Measurements from ENCODE around the gene LPO.

LPO gene

DNA sequence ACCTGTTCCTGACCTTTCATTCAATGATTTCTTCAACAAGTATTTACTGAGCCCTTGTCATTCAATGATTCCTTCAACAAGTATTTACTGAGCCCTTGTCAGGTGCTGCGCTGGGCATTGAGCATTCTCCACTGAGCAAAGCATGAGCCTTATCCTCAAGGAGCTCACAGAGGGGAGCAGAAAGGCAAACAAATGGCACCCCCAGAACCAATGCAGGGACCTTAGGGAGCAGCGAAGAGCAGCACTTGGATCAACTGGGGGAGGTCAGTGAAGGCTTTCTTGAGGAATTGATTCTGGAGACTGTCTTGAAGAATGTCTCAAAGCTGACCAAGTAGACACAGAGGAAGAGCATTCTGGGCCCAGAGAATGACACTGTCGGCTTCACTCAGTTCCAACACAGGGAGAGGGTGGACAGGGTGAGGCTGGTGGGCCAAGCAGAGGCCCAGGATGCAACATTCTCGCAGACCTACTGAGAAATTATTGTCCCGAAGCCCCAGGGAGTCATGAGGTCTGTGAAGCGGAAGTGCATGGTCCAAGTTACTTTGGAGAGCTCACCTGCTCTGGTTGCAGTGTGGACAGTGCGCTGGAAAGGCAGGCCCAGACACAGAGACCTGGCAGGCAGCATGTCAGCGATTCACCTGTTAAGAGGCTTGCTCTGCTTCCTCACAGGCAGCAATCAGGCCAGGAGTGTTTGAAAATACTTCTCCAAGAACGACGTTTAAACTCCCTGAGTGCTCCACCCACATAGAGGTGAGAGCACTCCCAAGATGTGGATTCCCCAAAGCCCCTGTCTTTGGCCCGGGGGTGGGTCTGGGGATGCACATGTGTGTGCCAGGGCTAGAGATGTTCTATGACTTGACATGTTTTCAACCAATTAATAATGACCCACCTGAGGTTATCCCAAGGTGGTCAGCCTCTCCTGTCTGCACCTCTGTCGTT is 45.6 kb downstream of the LPO start:
- in situ Hi-C loops (cut with MboI; ENCODE audit: low pct_unique_long_range_greater_than_20kb, low sequenced_read_pairs, unreplicated experiment), result no loop called here
- no peak for DNase-seq (ENCODE audit: low spot score)
- TF ChIP-seq, protein P1, sequence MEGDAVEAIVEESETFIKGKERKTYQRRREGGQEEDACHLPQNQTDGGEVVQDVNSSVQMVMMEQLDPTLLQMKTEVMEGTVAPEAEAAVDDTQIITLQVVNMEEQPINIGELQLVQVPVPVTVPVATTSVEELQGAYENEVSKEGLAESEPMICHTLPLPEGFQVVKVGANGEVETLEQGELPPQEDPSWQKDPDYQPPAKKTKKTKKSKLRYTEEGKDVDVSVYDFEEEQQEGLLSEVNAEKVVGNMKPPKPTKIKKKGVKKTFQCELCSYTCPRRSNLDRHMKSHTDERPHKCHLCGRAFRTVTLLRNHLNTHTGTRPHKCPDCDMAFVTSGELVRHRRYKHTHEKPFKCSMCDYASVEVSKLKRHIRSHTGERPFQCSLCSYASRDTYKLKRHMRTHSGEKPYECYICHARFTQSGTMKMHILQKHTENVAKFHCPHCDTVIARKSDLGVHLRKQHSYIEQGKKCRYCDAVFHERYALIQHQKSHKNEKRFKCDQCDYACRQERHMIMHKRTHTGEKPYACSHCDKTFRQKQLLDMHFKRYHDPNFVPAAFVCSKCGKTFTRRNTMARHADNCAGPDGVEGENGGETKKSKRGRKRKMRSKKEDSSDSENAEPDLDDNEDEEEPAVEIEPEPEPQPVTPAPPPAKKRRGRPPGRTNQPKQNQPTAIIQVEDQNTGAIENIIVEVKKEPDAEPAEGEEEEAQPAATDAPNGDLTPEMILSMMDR (IDR thresholded peaks at IDR 0.05; ENCODE audit: extremely low read depth, insufficient read depth, missing control alignments), result no peak

DNA sequence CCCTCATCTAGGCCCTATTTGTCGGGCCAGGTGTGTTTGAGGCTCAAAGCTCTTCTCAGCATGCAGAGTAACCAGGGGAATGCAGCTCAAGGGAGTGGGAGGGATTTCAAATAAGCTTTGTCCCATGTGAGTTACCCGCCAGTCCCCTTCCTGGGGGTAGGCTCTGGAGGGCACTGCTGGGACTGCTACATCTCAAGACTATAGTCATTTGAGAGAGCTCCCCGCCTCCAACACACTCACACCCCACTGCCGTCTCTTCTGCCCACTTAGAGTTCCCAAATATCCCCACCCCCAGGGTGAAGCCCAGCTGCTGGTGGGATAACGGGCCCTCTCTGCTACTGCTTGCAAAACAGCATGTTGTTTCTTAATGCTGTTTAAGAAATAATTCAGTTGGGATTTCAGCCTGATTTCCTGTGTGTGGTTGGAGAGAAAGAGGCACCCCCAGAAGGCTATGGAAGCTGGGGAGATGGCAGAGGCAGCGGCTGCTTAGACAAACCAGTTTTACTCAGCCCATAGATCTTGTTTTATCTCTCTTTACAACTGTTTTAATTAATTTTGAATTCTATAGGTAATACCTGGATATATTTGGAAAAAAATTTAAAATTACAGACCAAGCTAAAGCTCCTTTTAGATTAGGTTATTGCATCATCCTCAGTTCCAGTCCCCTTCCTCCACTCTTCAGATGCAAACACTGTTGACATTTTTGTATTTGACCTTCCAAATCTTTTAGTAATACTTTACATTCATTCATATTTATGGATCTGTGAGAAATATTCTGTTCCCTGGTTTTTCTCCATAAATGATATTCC is 46.4 kb downstream of the LPO start:
- no peak for DNase-seq (ENCODE audit: low spot score)
- TF ChIP-seq, protein P1 (IDR thresholded peaks at IDR 0.05; ENCODE audit: extremely low read depth, insufficient read depth, missing control alignments), result no peak
- in situ Hi-C loops (cut with MboI; ENCODE audit: low pct_unique_long_range_greater_than_20kb, low sequenced_read_pairs, unreplicated experiment), result no loop called here

DNA sequence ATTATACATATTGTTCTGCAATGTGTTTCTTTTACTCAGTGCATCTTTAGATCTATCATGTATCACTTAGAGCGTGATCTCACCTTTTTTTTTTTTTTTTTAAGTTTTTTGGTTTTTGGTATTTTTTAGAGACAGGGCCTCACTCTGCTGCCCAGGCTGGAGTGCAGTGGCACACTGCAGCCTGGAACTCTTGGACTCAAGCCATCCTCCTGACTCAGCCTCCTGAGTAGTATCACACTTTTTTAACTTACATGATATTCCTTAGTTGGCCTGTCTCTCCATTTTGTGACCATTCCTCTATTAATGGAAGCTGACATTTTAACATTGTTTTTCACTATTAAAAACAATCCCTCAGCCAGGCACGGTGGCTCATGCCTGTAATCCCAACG is 47.0 kb downstream of the LPO start:
- in situ Hi-C loops (cut with MboI; ENCODE audit: low pct_unique_long_range_greater_than_20kb, low sequenced_read_pairs, unreplicated experiment), result no loop called here
- DNase-seq (ENCODE audit: low spot score), result no peak
- TF ChIP-seq, protein P1 (IDR thresholded peaks at IDR 0.05; ENCODE audit: extremely low read depth, insufficient read depth, missing control alignments), result no peak

DNA sequence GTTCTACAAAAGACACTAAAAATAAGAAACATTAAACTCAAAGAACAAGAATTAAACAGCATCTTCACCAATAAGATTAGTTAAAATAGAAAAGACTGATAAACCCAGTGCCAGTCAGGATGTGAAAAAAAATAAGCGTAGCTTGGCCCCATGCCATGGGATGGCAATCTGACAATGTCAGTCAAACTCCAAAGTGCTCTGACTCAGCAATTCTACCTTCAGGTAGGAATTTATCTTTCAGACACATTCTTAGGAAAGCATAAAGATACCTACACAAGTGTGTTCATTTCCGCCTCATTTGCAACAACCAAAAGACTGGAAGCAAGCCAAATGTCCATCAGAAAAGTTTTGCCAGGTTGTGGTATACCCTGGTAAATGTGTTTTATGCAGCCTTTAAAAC is 51.5 kb downstream of the LPO start:
- no peak for DNase-seq (ENCODE audit: low spot score)
- TF ChIP-seq, protein P1 (IDR thresholded peaks at IDR 0.05; ENCODE audit: extremely low read depth, insufficient read depth, missing control alignments), result no peak
- in situ Hi-C loops (cut with MboI; ENCODE audit: low pct_unique_long_range_greater_than_20kb, low sequenced_read_pairs, unreplicated experiment), result no loop called here

DNA sequence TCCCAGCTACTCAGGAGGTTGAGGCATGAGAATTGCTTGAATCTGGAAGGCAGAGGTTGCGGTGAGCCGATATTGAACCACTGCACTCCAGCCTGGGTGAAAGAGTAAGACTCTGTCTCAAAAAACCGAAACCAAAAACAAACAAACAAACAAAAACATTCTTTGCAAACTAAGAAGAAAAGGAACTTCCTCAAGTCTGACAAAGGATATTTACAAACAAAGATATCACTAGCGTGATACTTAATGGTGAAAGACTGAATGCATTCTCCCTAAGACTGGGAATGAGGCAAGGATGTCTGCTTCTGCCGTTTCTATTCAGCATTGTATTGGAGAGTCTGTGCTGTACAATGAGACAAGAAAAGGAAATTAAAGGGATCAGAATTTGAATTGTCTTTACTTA is 52.9 kb downstream of the LPO start:
- DNase-seq (ENCODE audit: low spot score), result no peak
- TF ChIP-seq, protein P1 (IDR thresholded peaks at IDR 0.05; ENCODE audit: extremely low read depth, insufficient read depth, missing control alignments), result no peak
- in situ Hi-C loops (cut with MboI; ENCODE audit: low pct_unique_long_range_greater_than_20kb, low sequenced_read_pairs, unreplicated experiment), result no loop called here

DNA sequence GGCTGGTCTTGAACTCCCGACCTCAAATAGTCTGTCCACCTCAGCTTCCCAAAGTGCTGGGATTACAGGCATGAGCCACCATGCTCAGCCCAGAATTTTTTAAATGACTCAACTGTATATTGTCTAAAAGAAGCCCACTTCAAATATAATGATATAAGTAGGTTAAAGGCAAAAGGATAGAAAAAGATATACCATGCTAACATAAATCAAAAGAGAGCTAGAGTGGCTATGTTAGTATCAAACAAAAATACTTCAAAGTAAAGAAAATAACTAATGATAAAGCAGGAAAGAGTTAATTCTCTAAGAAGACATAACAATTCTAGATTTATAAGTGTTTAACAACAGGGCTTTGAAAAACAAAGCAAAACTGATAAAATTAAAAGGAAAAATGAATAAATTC is 55.6 kb downstream of the LPO start:
- TF ChIP-seq, protein P1 (IDR thresholded peaks at IDR 0.05; ENCODE audit: extremely low read depth, insufficient read depth, missing control alignments), result no peak
- in situ Hi-C loops (cut with MboI; ENCODE audit: low pct_unique_long_range_greater_than_20kb, low sequenced_read_pairs, unreplicated experiment), result no loop called here
- no peak for DNase-seq (ENCODE audit: low spot score)

Data from GM13977 (cell line).